DMS79 (cell line): ENCODE results near the gene MET.

Source experiments
- DNase-seq: peaks from one replicate; lab custom pipeline; 2025; lab: John Stamatoyannopoulos, UW

The MET gene

GRCh38 chr7:116665332-116665996, 6.5 kb upstream of the MET start:
- DNase-seq, result no peak

DNA sequence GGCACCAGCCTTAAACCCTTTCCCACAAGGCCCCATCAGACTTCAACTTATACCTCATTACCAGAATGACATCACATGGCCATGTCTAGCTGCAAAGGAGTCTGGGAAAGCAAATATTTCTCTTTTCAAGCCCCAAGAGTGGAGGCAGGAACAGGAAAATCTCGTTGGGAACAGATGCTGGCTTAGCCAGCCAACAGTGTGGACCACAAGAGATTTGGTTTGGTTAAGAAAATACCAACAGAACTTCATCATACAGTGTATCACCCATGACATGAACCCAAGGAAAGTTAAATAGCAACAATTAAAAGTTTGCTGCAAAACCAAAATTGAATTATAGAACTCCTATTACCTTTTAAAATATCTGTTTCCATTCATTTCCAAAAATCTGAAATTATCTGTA, 2.2 kb upstream of the MET start:
- DNase-seq, result no peak

GRCh38 chr7:116670409-116671015, 1.5 kb upstream of the MET start:
- DNase-seq, result no peak

- no peak for DNase-seq
Observed at GRCh38 chr7:116671111-116671510, 885 bp upstream of the MET start.

DNA sequence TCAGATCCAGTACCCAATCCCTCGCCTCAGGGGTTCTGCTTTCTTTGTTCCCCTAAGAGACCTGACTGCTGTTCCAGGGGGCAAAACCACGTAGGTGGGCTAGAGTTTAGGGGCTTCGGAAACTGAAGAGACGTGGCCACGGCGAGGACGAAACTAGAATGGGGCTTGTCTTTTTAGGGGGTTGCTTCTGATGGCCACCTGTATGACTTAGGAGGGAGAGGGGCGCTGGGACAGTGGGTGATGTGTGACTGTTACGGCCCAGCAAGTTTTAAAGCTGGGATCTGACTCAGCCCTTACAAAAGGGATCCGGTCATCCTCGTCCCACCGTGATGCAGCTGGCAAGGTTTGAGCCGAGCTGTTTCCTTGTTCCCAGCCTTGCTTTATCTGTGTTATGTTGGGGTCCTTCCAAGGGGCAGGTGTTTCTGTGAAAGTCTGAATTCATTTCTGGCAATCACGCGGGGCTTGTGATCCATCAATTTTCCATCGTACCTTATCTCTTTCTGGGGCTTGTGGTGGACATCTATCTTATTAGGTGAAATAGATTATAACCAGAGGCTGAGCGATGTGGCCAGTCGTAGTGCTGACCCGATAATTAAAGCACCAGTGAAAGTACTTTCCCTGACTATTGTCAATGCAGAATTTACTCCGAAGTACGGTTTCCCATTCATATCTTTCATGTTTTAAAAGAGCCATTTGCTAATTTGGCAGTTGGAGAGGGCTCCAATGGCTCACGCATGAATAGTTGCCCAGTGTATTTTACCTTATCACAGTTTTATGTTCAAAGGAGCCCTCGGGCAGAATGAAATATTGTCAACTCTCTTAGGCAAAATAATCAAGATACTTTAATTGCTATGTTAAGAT, 830 bp downstream of the MET start:
- DNase-seq, result peak; percentile 11

DNA sequence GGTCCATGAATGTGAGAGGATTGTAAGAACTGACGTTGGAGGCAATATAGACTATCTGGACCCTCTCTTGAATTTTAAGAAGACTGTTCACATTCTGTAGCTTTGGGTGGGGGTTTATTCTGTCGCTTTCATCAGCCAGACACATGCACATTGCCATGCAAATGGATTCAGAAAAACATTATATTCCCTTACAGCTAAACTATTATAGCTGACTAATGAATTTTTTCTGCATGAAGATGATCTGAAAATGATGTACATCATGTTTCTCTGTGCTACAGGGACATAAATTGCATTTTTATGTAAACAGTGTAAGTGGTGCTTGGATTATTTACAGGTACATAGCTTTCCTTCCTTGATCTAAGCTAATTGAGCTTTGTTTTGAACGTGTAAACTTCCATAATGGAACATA, 1.5 kb downstream of the MET start:
- DNase-seq, result no peak

- DNase-seq, result no peak
Observed at GRCh38 chr7:116674508-116675173, 2.6 kb downstream of the MET start.

DNA sequence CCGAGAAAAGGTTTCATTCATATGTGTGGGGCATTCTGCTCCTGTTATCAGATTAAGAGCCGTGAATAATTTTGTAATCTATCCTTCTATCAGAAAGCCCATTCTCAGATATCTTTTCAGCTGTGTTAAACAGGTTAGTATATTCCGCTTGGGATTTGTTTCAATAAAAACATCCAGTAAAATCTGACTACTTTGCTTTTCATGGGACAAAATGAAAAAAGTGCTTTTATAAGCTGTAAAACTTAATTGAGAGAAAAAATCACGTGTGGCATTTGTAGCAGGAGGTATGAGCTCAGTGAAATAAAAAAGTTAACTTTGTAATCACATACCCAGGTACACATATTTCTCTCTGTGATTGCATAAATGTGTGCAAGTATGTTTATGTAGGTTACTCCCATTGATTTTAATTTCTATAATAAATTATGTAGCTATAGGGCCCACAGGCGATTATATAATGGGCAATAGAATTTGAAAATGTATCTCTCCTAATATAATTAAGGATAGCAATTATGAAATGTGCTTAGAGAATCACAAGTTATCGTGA, 3.9 kb downstream of the MET start:
- no peak for DNase-seq

DNA sequence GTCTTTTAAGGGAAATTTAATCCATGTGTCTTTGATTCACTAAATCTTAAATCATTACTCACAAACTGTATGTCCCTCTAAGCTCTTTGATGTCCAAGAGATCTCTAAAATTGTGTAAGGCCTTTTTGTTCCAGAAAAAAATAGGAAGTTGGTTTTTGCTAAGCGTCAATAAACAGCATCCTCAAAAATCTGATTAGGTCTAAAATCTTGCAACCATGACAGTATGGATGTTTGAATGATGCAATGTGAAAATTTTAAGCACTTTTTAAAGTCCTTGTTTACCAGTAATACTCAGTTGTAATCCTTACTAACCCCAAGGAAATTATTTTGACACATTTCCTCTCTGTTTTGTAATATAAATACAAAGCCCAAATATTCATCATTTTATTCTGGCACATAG, 6.8 kb downstream of the MET start:
- no peak for DNase-seq

DNA sequence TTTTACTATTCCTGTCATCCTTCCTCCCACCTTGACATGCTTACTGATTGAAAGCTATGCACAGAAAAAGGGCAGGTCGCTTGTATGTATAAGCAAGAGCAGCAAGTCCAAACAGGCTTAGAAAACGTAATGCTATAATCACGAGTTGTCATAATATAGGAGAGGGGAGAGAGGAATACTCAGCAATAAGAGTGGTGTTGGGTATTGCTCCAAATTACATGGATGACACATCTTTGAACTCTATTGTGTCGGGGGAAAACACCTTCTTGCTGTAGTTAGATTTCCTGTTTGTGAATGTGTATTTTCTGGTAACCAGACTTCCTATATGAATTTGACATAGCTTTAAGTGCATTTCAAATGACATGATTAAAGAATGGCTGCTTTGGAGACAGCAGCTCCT, 7.5 kb downstream of the MET start:
- DNase-seq, result no peak

- no peak for DNase-seq
Observed at GRCh38 chr7:116683786-116684185, 11.8 kb downstream of the MET start.

DNA sequence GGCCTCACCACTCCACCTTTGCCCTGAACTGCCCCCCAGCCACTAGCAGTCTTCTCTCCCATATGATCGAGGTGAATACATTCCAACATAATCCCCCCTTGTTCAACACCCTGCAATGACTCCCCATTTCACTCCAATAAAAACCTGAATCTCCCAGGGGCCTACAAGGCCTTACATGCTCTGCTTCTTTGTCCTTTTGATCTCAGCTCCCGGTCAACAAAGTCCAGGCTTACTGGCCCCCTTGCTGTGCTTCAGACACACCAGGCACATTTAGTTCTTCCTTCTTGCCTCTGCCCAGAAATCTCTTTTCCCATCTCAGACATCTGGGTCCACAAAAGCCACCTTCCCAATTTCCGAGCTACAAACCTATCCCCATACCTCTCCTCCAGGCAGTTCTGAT, 14.0 kb downstream of the MET start:
- no peak for DNase-seq

- DNase-seq, result no peak
Observed at GRCh38 chr7:116686812-116687419, 14.9 kb downstream of the MET start.

DNA sequence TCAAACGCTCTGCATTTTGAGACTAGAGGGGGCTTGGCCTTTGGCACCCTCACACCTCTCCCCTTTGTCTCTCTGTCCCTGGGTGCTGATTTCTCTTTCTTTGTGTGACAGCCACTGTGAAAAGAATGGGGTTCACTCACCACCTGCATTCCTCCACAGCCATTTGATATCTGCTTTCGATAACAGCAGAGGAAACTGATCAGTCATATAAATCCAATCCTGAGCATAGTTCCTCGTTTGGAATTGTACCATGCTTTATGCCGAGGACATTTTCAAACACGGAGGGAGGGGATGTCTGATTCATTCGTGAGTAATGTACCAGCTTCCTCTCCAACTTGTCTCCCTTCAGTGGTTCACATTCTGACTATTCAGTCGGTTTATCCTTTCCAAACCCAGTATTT, 15.8 kb downstream of the MET start:
- DNase-seq, result no peak

DNA sequence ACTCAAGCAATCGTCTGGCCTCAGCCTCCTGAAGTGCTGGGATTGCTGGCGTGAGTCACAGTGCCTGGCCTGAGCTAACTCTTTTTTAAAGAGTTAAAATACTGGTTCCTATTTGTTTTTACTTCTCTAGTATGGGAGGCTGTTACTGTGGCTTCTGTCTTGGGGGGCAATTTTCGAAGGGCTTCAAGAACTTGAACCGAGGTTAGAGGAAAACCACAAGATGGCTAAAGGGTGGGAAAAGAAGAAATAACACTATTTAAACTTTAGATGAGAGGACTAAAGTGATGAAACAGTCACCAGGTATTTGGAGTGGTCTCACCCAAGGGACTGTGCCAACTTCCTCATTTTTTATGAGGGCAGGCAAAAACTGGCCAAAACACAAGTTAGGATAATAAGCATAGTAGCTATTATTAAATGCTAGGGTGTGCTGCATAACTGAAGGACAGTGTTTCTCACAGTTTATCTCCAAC, 17.8 kb downstream of the MET start:
- DNase-seq, result no peak

- DNase-seq, result no peak
Observed at GRCh38 chr7:116691664-116692063, 19.7 kb downstream of the MET start.

GRCh38 chr7:116692401-116693308, 20.7 kb downstream of the MET start:
- no peak for DNase-seq

GRCh38 chr7:116696707-116697106, 24.7 kb downstream of the MET start:
- DNase-seq, result no peak

GRCh38 chr7:116697152-116697551, 25.2 kb downstream of the MET start:
- DNase-seq, result no peak

DNA sequence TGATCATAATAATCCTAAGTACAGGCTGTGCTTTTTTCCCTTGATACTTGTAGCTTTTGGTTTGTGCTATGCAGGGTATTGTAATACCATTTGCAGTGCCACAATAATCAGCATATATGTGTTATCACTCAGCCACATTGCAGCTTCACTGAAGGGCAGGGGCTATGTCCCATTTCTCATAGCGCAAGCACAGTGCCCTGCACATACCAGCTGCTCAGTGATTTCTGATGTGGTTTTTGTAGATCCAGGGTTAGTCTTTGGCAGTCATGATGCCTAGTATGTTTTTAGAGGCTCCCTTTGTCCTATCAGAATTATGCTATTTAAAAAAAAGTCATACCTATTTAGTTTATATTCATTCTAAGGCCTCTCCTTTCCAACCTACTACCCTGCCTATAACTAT, 25.8 kb downstream of the MET start:
- DNase-seq, result no peak

DNA sequence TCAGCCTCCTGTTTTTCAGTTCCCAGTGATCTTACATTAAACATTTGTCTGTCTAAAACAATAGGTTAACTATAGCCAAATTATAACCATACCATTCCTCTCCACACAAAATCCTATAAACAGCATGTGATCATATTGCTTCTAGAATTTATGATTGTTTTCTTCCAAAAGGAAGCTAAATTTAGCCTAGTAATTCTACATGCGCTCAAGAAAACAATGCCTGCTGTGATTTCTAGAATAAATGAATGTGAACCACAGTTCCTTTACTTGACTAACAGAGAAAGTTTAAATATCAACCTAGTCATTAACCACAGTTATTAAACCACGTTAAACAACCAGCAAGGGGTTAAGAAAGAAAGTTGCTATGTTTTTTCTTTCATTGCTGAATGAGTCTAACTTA, 26.4 kb downstream of the MET start:
- no peak for DNase-seq
